Measurements from ENCODE around the gene NR1H4. TPM values are rescaled to one million over a fixed set of nuclear protein-coding genes. Genes with fewer than 3 reads are reported as not detected.

Gene NR1H4
- polyA plus RNA-seq, 3 donors = not detected

DNA sequence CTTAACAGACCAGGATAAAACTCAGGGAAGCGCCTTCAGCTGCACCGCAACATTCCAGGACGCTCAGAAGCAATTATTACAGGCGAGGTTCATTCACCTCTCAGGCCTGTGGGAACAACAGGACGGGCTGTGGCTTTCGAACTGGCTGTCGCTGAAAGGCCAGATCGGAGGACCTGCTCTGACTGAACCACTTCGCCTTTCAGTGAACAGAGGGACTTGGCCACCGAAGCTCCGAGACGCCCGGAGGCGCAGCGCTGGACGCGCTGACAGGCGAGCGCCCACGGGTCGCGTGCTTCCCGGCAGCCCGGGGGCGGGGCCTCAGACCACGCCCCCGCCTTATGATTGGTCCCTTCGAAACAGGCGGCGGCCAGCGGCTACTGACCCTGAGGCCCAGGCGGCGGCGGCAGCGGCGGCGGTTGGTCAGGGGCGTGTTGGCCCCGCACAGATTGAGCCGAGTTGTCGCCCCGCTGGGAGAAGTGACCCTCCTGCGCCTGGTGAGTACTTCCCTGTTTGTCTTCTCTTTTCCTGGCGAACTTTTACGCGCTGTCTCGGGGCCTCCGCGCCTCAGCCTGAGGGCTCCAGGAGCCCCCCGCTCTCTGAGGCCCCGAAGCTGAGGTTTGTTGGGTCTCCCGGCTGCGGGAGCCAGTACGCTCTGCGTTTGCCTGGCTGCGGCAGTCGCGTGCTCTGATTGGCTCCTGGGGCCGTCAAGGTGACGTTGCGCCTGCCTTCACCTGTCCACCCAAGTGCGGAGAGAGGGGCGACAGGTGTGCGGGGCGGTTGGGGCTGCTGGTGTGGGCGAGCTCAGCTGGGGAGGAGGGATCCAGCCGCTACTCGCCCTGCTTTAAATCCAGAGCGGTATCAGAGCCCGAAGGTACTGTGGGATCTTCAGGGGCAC lies 99.9 kb downstream of the NR1H4 start, which contains the start of gene GAS2L3:
GAS2L3 (plus strand) TSS at position 393 of the 895 bp plus-strand sequence. CDS start 21,221 bp downstream, outside the sequence.
- peak; percentile 92 to 94 (median 93) for DNase-seq
- intact Hi-C loops (cut with micrococcal nuclease) = loop anchor here in 1 of 2 donors (5.0 to 10.0 kb wide), 2 partner anchors 34 to 309 kb away; partner anchors contain the start of genes DEPDC4 and SCYL2
- 2% methylated on average over 66 of the region's 70 CpGs for WGBS (ENCODE audit: insufficient coverage)
- TF ChIP-seq, protein P1, sequence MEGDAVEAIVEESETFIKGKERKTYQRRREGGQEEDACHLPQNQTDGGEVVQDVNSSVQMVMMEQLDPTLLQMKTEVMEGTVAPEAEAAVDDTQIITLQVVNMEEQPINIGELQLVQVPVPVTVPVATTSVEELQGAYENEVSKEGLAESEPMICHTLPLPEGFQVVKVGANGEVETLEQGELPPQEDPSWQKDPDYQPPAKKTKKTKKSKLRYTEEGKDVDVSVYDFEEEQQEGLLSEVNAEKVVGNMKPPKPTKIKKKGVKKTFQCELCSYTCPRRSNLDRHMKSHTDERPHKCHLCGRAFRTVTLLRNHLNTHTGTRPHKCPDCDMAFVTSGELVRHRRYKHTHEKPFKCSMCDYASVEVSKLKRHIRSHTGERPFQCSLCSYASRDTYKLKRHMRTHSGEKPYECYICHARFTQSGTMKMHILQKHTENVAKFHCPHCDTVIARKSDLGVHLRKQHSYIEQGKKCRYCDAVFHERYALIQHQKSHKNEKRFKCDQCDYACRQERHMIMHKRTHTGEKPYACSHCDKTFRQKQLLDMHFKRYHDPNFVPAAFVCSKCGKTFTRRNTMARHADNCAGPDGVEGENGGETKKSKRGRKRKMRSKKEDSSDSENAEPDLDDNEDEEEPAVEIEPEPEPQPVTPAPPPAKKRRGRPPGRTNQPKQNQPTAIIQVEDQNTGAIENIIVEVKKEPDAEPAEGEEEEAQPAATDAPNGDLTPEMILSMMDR (IDR thresholded peaks at IDR 0.05) = no peak
- H3K4me1 Mint-ChIP-seq = peaks cover 17% of the 10 kb centered on the region
- Histone ChIP-seq H3K9me3 (replicated peaks in 1 of 2; ENCODE audit: control insufficient read depth in 1 of 2, insufficient read depth in 1 of 2, low read length in 2 of 2) (no peaks in the 10 kb centered on the region), H3K4me1 (ENCODE audit: control insufficient read depth in 1 of 2, insufficient read depth in 2 of 2, low read length in 2 of 2) (peaks cover 19 to 28% of the 10 kb centered on the region in 2 donors), H3K27me3 (ENCODE audit: control insufficient read depth in 2 of 2, insufficient read depth in 2 of 2, low read length in 2 of 2) (no peaks in the 10 kb centered on the region), H3K4me3 (replicated peaks in 1 of 3; ENCODE audit: low read depth in 2 of 3, low read length in 3 of 3) (peak within 1 kb of the TSS; percentile 60 to 97 (median 82)), H3K36me3 (replicated peaks in 1 of 2; ENCODE audit: control insufficient read depth in 1 of 2, insufficient read depth in 2 of 2, low read length in 2 of 2) (no peaks in the 10 kb centered on the region), H3K79me2 (ENCODE audit: insufficient read depth, low read length) (peaks cover 44% of the 10 kb centered on the region), H4K20me1 (ENCODE audit: insufficient read depth, low read length) (no peaks in the 10 kb centered on the region), H2AFZ (ENCODE audit: insufficient read depth, low read depth, low read length, poor library complexity, severe bottlenecking) (peak within 1 kb of the TSS; percentile 86), H3K9ac (ENCODE audit: insufficient read depth, low read length, poor library complexity, severe bottlenecking) (peak within 1 kb of the TSS; percentile 86), H3K4me2 (replicated peaks; ENCODE audit: extremely low read depth, low read length, poor library complexity, severe bottlenecking) (peak within 1 kb of the TSS; percentile 94), H3K27ac (ENCODE audit: low read depth in 1 of 2, low read length in 2 of 2) (peak within 1 kb of the TSS; percentile 85 to 89)
- H3K4me3 Mint-ChIP-seq = peak within 1 kb of the TSS; percentile 94 to 97
- H3K9me3 Mint-ChIP-seq = peaks cover 0 to 6% (median 2%) of the 10 kb centered on the region in 7 donors
- H3K27me3 Mint-ChIP-seq (ENCODE audit: low read depth in 3 of 3) = peaks cover 0 to 1% (median 0%) of the 10 kb centered on the region in 3 donors
- H3K36me3 Mint-ChIP-seq = peaks cover 8 to 9% of the 10 kb centered on the region in 2 donors
- H3K27ac Mint-ChIP-seq = peak within 1 kb of the TSS; percentile 88 to 97 (median 95)
